Fibroblast of the aortic adventitia (primary cell): Measurements from ENCODE around the gene EDN1. TPM values are rescaled to one million over a fixed set of nuclear protein-coding genes. Genes with fewer than 3 reads are reported as not detected.

Experiments used
- DNase-seq: peaks from one replicate; pipeline ENCODE4 v3.0.0-alpha.2; 2010; ENCODE audit warnings: low read depth
- H3K4me3 ChIP-seq: 2 replicates; pipeline ENCODE4 v1.5.1; 2011; ENCODE audit warnings: low read depth, mild to moderate bottlenecking, control low read depth, low read length, moderate library complexity
- CTCF ChIP-seq: IDR thresholded peaks from 2 replicates; pipeline ENCODE4 v1.5.1; 2011; ENCODE audit warnings: mild to moderate bottlenecking, low read length, control low read depth, inconsistent platforms; ENCODE audit not compliant: insufficient read depth
- total RNA-seq: library from RNA; depleted of rRNA; stranded (reverse); fragments of >200 nt; gene quantifications from 2 replicates; pipeline ENCODE4 v1.2.3, GENCODE V29; 2012; ENCODE audit warnings: low replicate concordance

EDN1 gene
- total RNA-seq, 1 donor, result 7.4 TPM

- TF ChIP-seq CTCF, result no peak
- DNase-seq, result no peak
Observed at GRCh38 chr6:12297363-12298016, 7.3 kb downstream of the EDN1 start.

DNA sequence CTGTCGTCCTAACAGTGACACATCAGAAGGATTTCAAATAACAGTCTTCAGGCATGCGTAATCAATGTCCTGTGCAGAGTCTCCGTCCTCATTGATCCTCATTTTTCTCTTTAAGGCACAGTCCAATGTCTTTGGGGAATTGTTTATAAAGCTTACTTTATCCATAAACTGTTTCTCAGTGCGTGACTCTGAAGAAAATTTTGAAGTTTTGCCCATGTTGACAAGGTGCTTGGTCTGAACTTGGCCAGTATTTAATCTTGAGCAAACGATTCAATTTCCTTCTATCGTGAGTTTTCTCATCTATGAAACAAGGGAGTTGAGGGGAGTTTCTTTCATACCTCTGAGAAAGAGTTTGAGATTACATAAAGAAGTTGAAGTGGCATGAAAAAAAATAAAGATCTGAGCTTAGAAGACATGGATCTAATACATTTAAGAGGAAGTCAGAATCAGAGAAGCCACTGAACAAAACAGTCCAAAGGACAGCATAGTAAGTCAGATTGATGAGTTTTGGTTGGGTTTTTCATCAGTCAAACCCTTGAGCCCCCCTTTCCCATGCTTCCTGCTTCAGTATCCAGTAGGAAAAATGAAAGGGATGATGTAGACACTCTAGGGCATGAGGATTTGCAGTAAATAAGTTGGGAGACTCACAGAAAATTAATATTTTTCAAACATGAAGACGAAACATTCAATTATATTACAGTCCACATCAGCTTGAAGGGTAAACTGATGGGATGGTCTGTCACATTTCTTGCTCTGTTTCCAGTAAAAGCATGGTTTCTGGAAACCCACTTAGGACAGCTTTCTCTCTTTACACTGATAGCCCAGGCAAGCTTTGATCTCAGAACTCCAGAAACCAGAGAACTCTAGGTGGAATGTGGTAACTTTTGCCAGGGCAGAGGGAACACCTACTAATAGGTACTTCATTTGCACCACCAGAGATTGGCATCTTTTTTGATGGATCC lies 8.1 kb downstream of the EDN1 start:
- H3K4me3 ChIP-seq, result no peak overlapping the region
- TF ChIP-seq CTCF, result no peak
- no peak for DNase-seq

More at GRCh38 chr6:12297363-12298016, 7.3 kb downstream of the EDN1 start:
- no peak overlapping the region for H3K4me3 ChIP-seq

DNA sequence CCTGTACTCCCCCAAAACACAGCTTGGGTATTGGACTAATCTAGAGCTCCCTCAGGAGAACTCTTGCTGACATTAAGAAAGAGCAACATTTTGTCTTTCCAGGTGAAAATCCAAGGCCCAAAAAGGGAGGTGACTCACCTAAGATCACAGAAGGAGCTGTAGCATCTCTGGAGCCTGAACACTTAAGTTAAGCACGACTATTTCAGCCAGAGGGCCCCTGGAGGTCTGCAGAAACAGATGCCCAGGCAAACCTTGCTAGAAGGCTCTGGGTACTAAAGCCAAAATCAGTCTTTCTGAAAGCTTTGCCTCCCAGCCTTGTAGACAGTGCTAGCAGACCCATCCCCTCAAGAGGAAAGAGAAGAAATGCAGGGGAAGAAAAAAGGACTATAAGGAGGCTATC lies 8.8 kb downstream of the EDN1 start:
- H3K4me3 ChIP-seq, result no peak overlapping the region
- TF ChIP-seq CTCF, result no peak
- no peak for DNase-seq

GRCh38 chr6:12301018-12301417 lies 10.9 kb downstream of the EDN1 start:
- H3K4me3 ChIP-seq, result no peak overlapping the region
- DNase-seq, result no peak
- no peak for TF ChIP-seq CTCF

GRCh38 chr6:12304487-12304886 lies 14.3 kb downstream of the EDN1 start:
- no peak overlapping the region for H3K4me3 ChIP-seq
- no peak for DNase-seq
- no peak for TF ChIP-seq CTCF

- no peak overlapping the region for H3K4me3 ChIP-seq
- no peak for TF ChIP-seq CTCF
- DNase-seq, result no peak
Observed at GRCh38 chr6:12309070-12309469, 18.9 kb downstream of the EDN1 start.
